HepG2 (cell line): ENCODE measurements around the gene RPGRIP1. TPM values are rescaled to one million over a fixed set of nuclear protein-coding genes. Genes with fewer than 3 reads are reported as not detected.

Experiments used
- ATF4 ChIP-seq, 2 experiments: fragments of 450-650 bp in 1 of 2; sonication (generic) in 1 of 2; formaldehyde crosslinking; IDR thresholded peaks; 2 replicates each; pipeline versions ENCODE4 v1.5.0 to v1.8.0; 2020 to 2022; ENCODE audit warnings: mild to moderate bottlenecking in 1 of 2, missing genetic modification reagents in 1 of 2
- CEBPG ChIP-seq: IDR thresholded peaks from 2 replicates; pipeline ENCODE4 v1.6.1; 2016
- CSRNP1 ChIP-seq: sonication (generic); formaldehyde crosslinking; IDR thresholded peaks from 2 replicates; pipeline ENCODE4 v1.8.1; 2023; ENCODE audit warnings: mild to moderate bottlenecking, missing genetic modification reagents
- GABPA ChIP-seq, 2 experiments: IDR thresholded peaks; 2 replicates each; pipeline ENCODE4 v1.6.1; 2011 to 2016; ENCODE audit warnings: low read depth in 2 of 2, low read length in 1 of 2, missing biosample characterization in 1 of 2, missing genetic modification characterization in 1 of 2
- GMEB2 ChIP-seq: IDR thresholded peaks from 2 replicates; pipeline ENCODE4 v1.6.1; 2016; ENCODE audit warnings: missing biosample characterization, missing genetic modification reagents, low read depth
- HOXA3 ChIP-seq: sonication (generic); formaldehyde crosslinking; IDR thresholded peaks from 2 replicates; pipeline ENCODE4 v1.5.0; 2020; ENCODE audit warnings: missing genetic modification reagents
- ISL2 ChIP-seq: sonication (generic); formaldehyde crosslinking; IDR thresholded peaks from 2 replicates; pipeline ENCODE4 v1.5.0; 2020; ENCODE audit warnings: missing genetic modification reagents
- KLF16 ChIP-seq, 2 experiments: sonication (generic) in 1 of 2; formaldehyde crosslinking in 1 of 2; IDR thresholded peaks; 2 replicates each; pipeline versions ENCODE4 v1.6.1 to v1.8.0; 2016 to 2023; ENCODE audit warnings: missing genetic modification reagents in 2 of 2, missing compliant biosample characterization in 1 of 2
- MBD4 ChIP-seq: IDR thresholded peaks from 2 replicates; pipeline ENCODE4 v1.6.1; 2012; ENCODE audit warnings: low read length, inconsistent platforms, borderline replicate concordance
- PAXIP1 ChIP-seq: sonication (generic); formaldehyde crosslinking; conservative IDR thresholded peaks from 2 replicates; pipeline ENCODE4 v1.4.0; 2020; ENCODE audit warnings: mild to moderate bottlenecking, missing genetic modification reagents, moderate library complexity
- POGK ChIP-seq: sonication (generic); formaldehyde crosslinking; conservative IDR thresholded peaks from 2 replicates; pipeline ENCODE4 v1.8.0; 2022; ENCODE audit warnings: mild to moderate bottlenecking, moderate library complexity, missing genetic modification reagents
- SMAD9 ChIP-seq: sonication (generic); formaldehyde crosslinking; IDR thresholded peaks from 2 replicates; pipeline ENCODE4 v1.5.1; 2020; ENCODE audit warnings: mild to moderate bottlenecking, missing genetic modification reagents
- SYNCRIP ChIP-seq: fragments of 200-400 bp; formaldehyde crosslinking; IDR thresholded peaks from 2 replicates; pipeline ENCODE4 v1.6.1; 2018; ENCODE audit warnings: mild to moderate bottlenecking, low read depth, low read length; ENCODE audit not compliant: insufficient read depth
- THAP8 ChIP-seq: sonication (generic); formaldehyde crosslinking; IDR thresholded peaks from 2 replicates; pipeline ENCODE4 v1.5.1; 2020; ENCODE audit warnings: missing genetic modification reagents, mild to moderate bottlenecking, borderline replicate concordance
- ZNF343 ChIP-seq: sonication (generic); formaldehyde crosslinking; IDR thresholded peaks from 2 replicates; pipeline ENCODE4 v1.4.0; 2020; ENCODE audit warnings: mild to moderate bottlenecking, missing genetic modification reagents
- ZNF563 ChIP-seq: sonication (generic); formaldehyde crosslinking; IDR thresholded peaks from 2 replicates; pipeline ENCODE4 v1.8.0; 2022; ENCODE audit warnings: mild to moderate bottlenecking, moderate library complexity, missing genetic modification reagents
- polyA plus RNA-seq, 8 experiments: library from polyadenylated mRNA; depleted of rRNA in 3 of 8; stranded (reverse) in 7 of 8; unstranded in 1 of 8; fragments of >200 nt; fragmentation: Illumina TruSeq in 4 of 8; extraction: Trizol in 4 of 8; gene quantifications; 2 replicates each; pipeline versions ENCODE4 v1.2.1 to v1.2.3, GENCODE V29; 2011 to 2016; ENCODE audit warnings: low read depth in 4 of 8, missing spikeins in 1 of 8, mixed read lengths in 1 of 8; ENCODE audit not compliant: insufficient read depth in 1 of 8
- total RNA-seq, 5 experiments: library from RNA; depleted of rRNA; stranded (reverse); fragments of >200 nt; fragmentation: Illumina TruSeq; extraction: Trizol; gene quantifications; 2 replicates each; pipeline ENCODE4 v1.2.3, GENCODE V29; 2016; ENCODE audit warnings: low read depth in 1 of 5

The RPGRIP1 gene
- total and polyA plus RNA-seq, 2 of the 13 experiments (the other 11 are each of a cell fraction or from before 2014, with no cell fraction given) = 0.13 to 1.1 TPM

- TF ChIP-seq CSRNP1 (CRISPR knock-in tag) (peak; percentile 96), THAP8 (CRISPR knock-in tag) (no peak), POGK (CRISPR knock-in tag) (peak; percentile 84), GABPA (IDR thresholded peaks at IDR 0.05; ENCODE audit: low read depth, low read length) (peak; percentile 85), GABPA (CRISPR knock-in tag; IDR thresholded peaks at IDR 0.05; ENCODE audit: low read depth) (peak; percentile 97), GMEB2 (CRISPR knock-in tag) (no peak; the same call in 1 of the 2 replicates), ATF4 (CRISPR knock-in tag; IDR thresholded peaks at IDR 0.05) (no peak), KLF16 (CRISPR knock-in tag; IDR thresholded peaks at IDR 0.05) (peak in 1 of 2 experiments; percentile 39; a peak in 2 of 4 replicates), ZNF343 (CRISPR knock-in tag) (no peak; the same call in 1 of the 2 replicates), ISL2 (CRISPR knock-in tag) (peak; percentile 68), SMAD9 (CRISPR knock-in tag) (peak; percentile 86; the same call in 1 of the 2 replicates), HOXA3 (peak; percentile 85), CEBPG (CRISPR knock-in tag) (peak; percentile 76), PAXIP1 (CRISPR knock-in tag) (peak; percentile 48; the same call in 1 of the 2 replicates), MBD4 (no peak), ZNF563 (CRISPR knock-in tag) (peak; percentile 66; the same call in 1 of the 2 replicates), SYNCRIP (no peak)
These were observed 10.4 kb upstream of the RPGRIP1 start, which contains the start of gene HNRNPC (continued) for GRCh38 chr14:21269252-21270046.
